Measurements from ENCODE around the gene GK. TPM values are rescaled to one million over a fixed set of nuclear protein-coding genes. Genes with fewer than 3 reads are reported as not detected.

The GK gene
- 1.9 to 2.3 TPM (median 2.0 TPM) in 5 replicates for total RNA-seq (2022; extraction: Qiagen RNA extraction)

GRCh38 chrX:30653415-30654131 is at the start of gene GK:
Gene GK (plus strand): TSS chrX:30653423. CDS start chrX:30653538, 115 bp downstream.

Other genes starting within 250 kb of the GK start
- not detected in 5 replicates for gene TASL, start 75.7 kb upstream of the GK start, total RNA-seq (2022; extraction: Qiagen RNA extraction)
- gene TAB3, start 235.8 kb downstream of the GK start, total RNA-seq (2022; extraction: Qiagen RNA extraction), result 7.7 to 10.6 TPM (median 9.1 TPM) in 5 replicates